IMR-90 (cell line): ENCODE data around the gene TTC8. TPM values are rescaled to one million over a fixed set of nuclear protein-coding genes. Genes with fewer than 3 reads are reported as not detected.

Source experiments
- ATAC-seq: fragments of 200-7000 bp; cut with Tn5 transposase; 2 replicates; pipeline ENCODE4 v1.9.1; 2020; ENCODE audit warnings: low read depth, mild to moderate bottlenecking, moderate library complexity
- Bru-seq: library from RNA; stranded (reverse); fragments of 400-500 nt; gene quantifications from one replicate; lab custom pipeline; 2021; lab: Mats Ljungman, UMichigan
- BruChase-seq, 2 experiments: library from RNA; stranded (reverse); fragments of 400-500 nt; gene quantifications; one replicate each; lab custom pipeline; 2021; lab: Mats Ljungman, UMichigan
- BruUV-seq: library from RNA; stranded (reverse); fragments of 400-500 nt; replicated peaks from 2 replicates; lab custom pipeline; 2021; lab: Mats Ljungman, UMichigan
- CTCF ChIA-PET: fragments of 300-600 bp; formaldehyde crosslinking; extraction: SDS; loops from one replicate; lab custom pipeline; 2021; ENCODE audit warnings: antibody characterized with exemption; lab: Yijun Ruan, JAX
- POLR2A ChIA-PET: fragments of 300-600 bp; sonication (Branson Sonifier 250); formaldehyde crosslinking; loops from one replicate; lab custom pipeline; 2022; ENCODE audit warnings: antibody characterized with exemption; ENCODE audit not compliant: unreplicated experiment; lab: Charles Lee
- DNase-seq: peaks from one replicate; pipeline ENCODE4 v3.0.0; 2013
- H2AFZ ChIP-seq: replicated peaks from 2 replicates; pipeline ENCODE3; 2013; ENCODE audit warnings: low read length, mild to moderate bottlenecking; ENCODE audit not compliant: poor library complexity
- H2AK5ac ChIP-seq: 2 replicates; pipeline ENCODE4 v1.6.1; 2013; ENCODE audit warnings: low read depth, low read length, inconsistent platforms
- H2AK9ac ChIP-seq: replicated peaks from 2 replicates; pipeline ENCODE3; 2013; ENCODE audit warnings: mild to moderate bottlenecking, low read depth, low read length, moderate library complexity; ENCODE audit not compliant: poor library complexity
- H2BK120ac ChIP-seq: 2 replicates; pipeline ENCODE4 v1.6.1; 2013; ENCODE audit warnings: low read depth, low read length, inconsistent platforms
- H2BK15ac ChIP-seq: 3 replicates; pipeline ENCODE4 v1.6.1; 2013; ENCODE audit warnings: low read depth, low read length, inconsistent platforms
- H2BK20ac ChIP-seq: 2 replicates; pipeline ENCODE4 v1.6.1; 2013; ENCODE audit warnings: low read depth, mild to moderate bottlenecking, inconsistent platforms, low read length, moderate library complexity
- H2BK5ac ChIP-seq: 2 replicates; pipeline ENCODE4 v1.6.1; 2013; ENCODE audit warnings: mild to moderate bottlenecking, low read depth, low read length, inconsistent platforms; ENCODE audit not compliant: poor library complexity, severe bottlenecking
- H3K14ac ChIP-seq: replicated peaks from 2 replicates; pipeline ENCODE4 v1.6.1; 2013; ENCODE audit warnings: low read depth, low read length, inconsistent platforms
- H3K18ac ChIP-seq: 2 replicates; pipeline ENCODE4 v1.6.1; 2013; ENCODE audit warnings: low read depth, low read length, control low read depth
- H3K23ac ChIP-seq: 2 replicates; pipeline ENCODE4 v1.6.1; 2013; ENCODE audit warnings: low read depth, low read length, inconsistent platforms
- H3K27ac ChIP-seq: 2 replicates; pipeline ENCODE4 v1.5.1; 2013; ENCODE audit warnings: mild to moderate bottlenecking, control low read depth, low read length; ENCODE audit not compliant: insufficient read depth
- H3K27me3 ChIP-seq: 2 replicates; pipeline ENCODE4 v1.6.1; 2013; ENCODE audit warnings: low read length; ENCODE audit not compliant: control insufficient read depth, insufficient read depth
- H3K36me3 ChIP-seq: 2 replicates; pipeline ENCODE4 v1.6.1; 2013; ENCODE audit warnings: low read length, mixed read lengths; ENCODE audit not compliant: control insufficient read depth, insufficient read depth
- H3K4ac ChIP-seq: 2 replicates; pipeline ENCODE4 v1.6.1; 2013; ENCODE audit warnings: low read depth, low read length, inconsistent platforms
- H3K4me1 ChIP-seq: 2 replicates; pipeline ENCODE4 v1.6.1; 2013; ENCODE audit warnings: low read length, mixed read lengths; ENCODE audit not compliant: control insufficient read depth, insufficient read depth
- H3K4me2 ChIP-seq: 2 replicates; pipeline ENCODE4 v1.6.1; 2013; ENCODE audit warnings: low read depth, mild to moderate bottlenecking, control low read depth, low read length, moderate library complexity
- H3K4me3 ChIP-seq: 2 replicates; pipeline ENCODE4 v1.5.1; 2013; ENCODE audit warnings: low read depth, mild to moderate bottlenecking, control low read depth, low read length, moderate library complexity; ENCODE audit not compliant: insufficient read depth
- H3K56ac ChIP-seq: 2 replicates; pipeline ENCODE4 v1.6.1; 2013; ENCODE audit warnings: low read length, inconsistent platforms; ENCODE audit not compliant: insufficient read depth; ENCODE audit errors: extremely low read depth
- H3K79me1 ChIP-seq, 2 experiments: 2 replicates each; pipeline ENCODE4 v1.6.1; 2013; ENCODE audit warnings: low read length in 2 of 2, inconsistent platforms in 1 of 2, low read depth in 1 of 2
- H3K9ac ChIP-seq: 2 replicates; pipeline ENCODE4 v1.6.1; 2013; ENCODE audit warnings: low read depth, low read length, control low read depth
- H3K9me1 ChIP-seq: 2 replicates; pipeline ENCODE4 v1.6.1; 2013; ENCODE audit warnings: low read length, inconsistent platforms; ENCODE audit not compliant: insufficient read depth
- H3K9me3 ChIP-seq: 2 replicates; pipeline ENCODE4 v1.6.1; 2013; ENCODE audit warnings: low read length; ENCODE audit not compliant: control insufficient read depth, insufficient read depth
- H4K20me1 ChIP-seq: 2 replicates; pipeline ENCODE4 v1.6.1; 2013; ENCODE audit warnings: low read length, inconsistent platforms; ENCODE audit not compliant: insufficient read depth
- H4K5ac ChIP-seq: 2 replicates; pipeline ENCODE4 v1.6.1; 2013; ENCODE audit warnings: mild to moderate bottlenecking, low read depth, low read length, control low read depth
- H4K8ac ChIP-seq, 2 experiments: 2 replicates each; pipeline ENCODE4 v1.6.1; 2013; ENCODE audit warnings: low read depth in 2 of 2, low read length in 2 of 2, control low read depth in 1 of 2, inconsistent platforms in 1 of 2
- H4K91ac ChIP-seq: 2 replicates; pipeline ENCODE4 v1.6.1; 2013; ENCODE audit warnings: low read depth, low read length, inconsistent platforms; ENCODE audit not compliant: insufficient read depth
- BHLHE40 ChIP-seq: fragments of 150-350 bp; IDR thresholded peaks from 2 replicates; pipeline ENCODE4 v1.6.1; 2016; ENCODE audit warnings: mild to moderate bottlenecking, low read depth, low read length
- MAZ ChIP-seq: IDR thresholded peaks from 2 replicates; pipeline ENCODE4 v1.6.1; 2012; ENCODE audit warnings: low read depth, mild to moderate bottlenecking, low read length, improper control_type of control experiment, moderate library complexity, borderline replicate concordance
- MXI1 ChIP-seq: IDR thresholded peaks from 2 replicates; pipeline ENCODE4 v1.6.1; 2012; ENCODE audit warnings: low read depth, mild to moderate bottlenecking, low read length, moderate library complexity, borderline replicate concordance
- POLR2A ChIP-seq: IDR thresholded peaks from 2 replicates; pipeline ENCODE4 v1.6.1; 2012; ENCODE audit warnings: mild to moderate bottlenecking, low read depth, low read length
- RFX5 ChIP-seq: IDR thresholded peaks from 2 replicates; pipeline ENCODE4 v1.8.0; 2012; ENCODE audit warnings: low read depth, mild to moderate bottlenecking, low read length, moderate library complexity
- WGBS, 2 experiments: methylation state at CpG; one replicate each; pipeline versions ENCODE4 v1.1.5 to v1.1.7; 2013; ENCODE audit warnings: missing lambda C conversion rate in 2 of 2; ENCODE audit not compliant: insufficient read length in 1 of 2; ENCODE audit errors: extremely low coverage in 2 of 2; 5-methylcytosine and 5-hydroxymethylcytosine counted together
- dilution Hi-C: fragments of 300-500 bp; cut with HindIII; formaldehyde crosslinking; loops from one replicate; pipeline ENCODE4 v1.14.3; 2018; ENCODE audit warnings: low sequenced_read_pairs; ENCODE audit not compliant: unreplicated experiment
- in situ Hi-C: fragments of 300-500 bp; cut with MboI; formaldehyde crosslinking; loops from 3 replicates; pipeline ENCODE4 v1.14.3; 2019; ENCODE audit warnings: low sequenced_read_pairs, inconsistent platforms, mixed read lengths
- intact Hi-C: fragments of 100-400 bp; cut with micrococcal nuclease; formaldehyde crosslinking; loops from 2 replicates; pipeline ENCODE4 v1.10.0; 2022
- long read RNA-seq: library from polyadenylated mRNA; unstranded; transcript quantifications from one replicate; pipeline ENCODE4 v2.0.0, GENCODE V29; 2021; ENCODE audit not compliant: unreplicated experiment
- polyA plus RNA-seq, 3 experiments: library from polyadenylated mRNA; depleted of rRNA; stranded (reverse); fragments of >200 nt; gene quantifications; 2 replicates each; pipeline ENCODE4 v1.2.3, GENCODE V29; 2012; ENCODE audit warnings: low replicate concordance in 1 of 3
- total RNA-seq: library from RNA; depleted of rRNA; stranded (reverse); fragments of >200 nt; gene quantifications from 2 replicates; pipeline ENCODE4 v1.2.3, GENCODE V29; 2012; rRNA removed

Gene TTC8
- total RNA-seq: 48.0 and 48.9 TPM in 2 replicates
- polyA plus RNA-seq (2012; rRNA removed): 75.9 and 84.2 TPM in 2 replicates
- 21.1 and 38.5 TPM in 2 replicates for polyA plus RNA-seq (2012; cell fraction: cytosol; rRNA removed)
- polyA plus RNA-seq (2012; cell fraction: nucleus; rRNA removed; ENCODE audit: low replicate concordance): 29.6 and 115 TPM in 2 replicates
- percentile 76 among the genes with signal in this experiment for Bru-seq, nascent RNA
- percentile 70 among the genes with signal in this experiment for BruChase-seq, experiment 1, labeled RNA remaining after a 6-hour chase
- BruChase-seq, experiment 2, labeled RNA remaining after a 2-hour chase: percentile 84 among the genes with signal in this experiment
- long read RNA-seq, full-length matches to known transcripts: 26 of 35 reads
- long read RNA-seq, partial matches to known transcripts: 4 of 35 reads
- long read RNA-seq, other reads (novel, unspliced or antisense): 5 of 35 reads

- Histone ChIP-seq H2BK20ac (peak within 1 kb of the TSS; percentile 65), H2AK5ac (peak within 1 kb of the TSS; percentile 72), H3K36me3 (no peaks in the 10 kb centered on the region), H3K9me3 (no peaks in the 10 kb centered on the region), H3K4ac (peak within 1 kb of the TSS; percentile 91), H4K91ac (peak within 1 kb of the TSS; percentile 94), H2BK5ac (peak within 1 kb of the TSS; percentile 73), H3K4me2 (peak within 1 kb of the TSS; percentile 75), H3K9ac (peak within 1 kb of the TSS; percentile 78), H2AFZ (peak within 1 kb of the TSS; percentile 91), H3K79me1 (peaks cover 9 to 32% of the 10 kb centered on the region in 2 experiments), H3K23ac (peak within 1 kb of the TSS; percentile 91), H3K18ac (peak within 1 kb of the TSS; percentile 78), H3K27me3 (no peaks in the 10 kb centered on the region), H3K4me3 (peak within 1 kb of the TSS; percentile 62), H4K8ac (peak within 1 kb of the TSS; percentile 16 to 96), H2BK120ac (peak within 1 kb of the TSS; percentile 86), H3K56ac (peak within 1 kb of the TSS; percentile 96), H2BK15ac (peak within 1 kb of the TSS; percentile 82; the same call in 2 of the 3 replicates), H4K20me1 (no peaks in the 10 kb centered on the region), H3K9me1 (no peaks in the 10 kb centered on the region), H3K14ac (peak within 1 kb of the TSS; percentile 97), H3K27ac (peak within 1 kb of the TSS; percentile 78), H3K4me1 (peaks cover 5% of the 10 kb centered on the region; the same call in 1 of the 2 replicates), H4K5ac (peak within 1 kb of the TSS; percentile 58), H2AK9ac (peak within 1 kb of the TSS; percentile 85)
- peak; percentile 89 for DNase-seq
- in situ Hi-C loops: no loop called here
- ATAC-seq: peak; percentile 99
- dilution Hi-C loops: no loop called here
- 3% methylated on average over 15 of the region's 50 CpGs; no CpG with 5 or more reads in 1 of the 2 experiments for WGBS, 2 experiments
- TSS peak; percentile 48 for BruUV-seq
- intact Hi-C loops: no loop called here
- ChIA-PET CTCF (interaction anchor here (1.2 to 1.3 kb wide), 2 partner anchors 12 to 157 kb away, joined by 4 read pairs; no protein-coding TSS in a partner anchor), POLR2A (interaction anchor here (0.5 to 0.6 kb wide), 3 partner anchors 80 to 989 kb away, joined by 3 to 9 read pairs (median 3); no protein-coding TSS in a partner anchor)
- TF ChIP-seq BHLHE40 (no peak), POLR2A (peak; percentile 81), MAZ (peak; percentile 76; the same call in 1 of the 2 replicates), RFX5 (peak; percentile 96), MXI1 (peak; percentile 77)
These were observed at the start of gene TTC8 for GRCh38 chr14:88824314-88825077. TSS of gene TTC8 (plus strand) at chr14:88824651. CDS start at chr14:88824708, 57 bp downstream.
